Mesangial cell (primary cell): ENCODE measurements around the gene TMEM140. TPM values are rescaled to one million over a fixed set of nuclear protein-coding genes. Genes with fewer than 3 reads are reported as not detected.

Source experiments
- total RNA-seq: library from RNA; depleted of rRNA; stranded (reverse); fragments of >200 nt; gene quantifications from 2 replicates; pipeline ENCODE4 v1.2.3, GENCODE V29; 2015

Gene TMEM140
- 0.33 and 2.0 TPM in 2 replicates for total RNA-seq

DNA sequence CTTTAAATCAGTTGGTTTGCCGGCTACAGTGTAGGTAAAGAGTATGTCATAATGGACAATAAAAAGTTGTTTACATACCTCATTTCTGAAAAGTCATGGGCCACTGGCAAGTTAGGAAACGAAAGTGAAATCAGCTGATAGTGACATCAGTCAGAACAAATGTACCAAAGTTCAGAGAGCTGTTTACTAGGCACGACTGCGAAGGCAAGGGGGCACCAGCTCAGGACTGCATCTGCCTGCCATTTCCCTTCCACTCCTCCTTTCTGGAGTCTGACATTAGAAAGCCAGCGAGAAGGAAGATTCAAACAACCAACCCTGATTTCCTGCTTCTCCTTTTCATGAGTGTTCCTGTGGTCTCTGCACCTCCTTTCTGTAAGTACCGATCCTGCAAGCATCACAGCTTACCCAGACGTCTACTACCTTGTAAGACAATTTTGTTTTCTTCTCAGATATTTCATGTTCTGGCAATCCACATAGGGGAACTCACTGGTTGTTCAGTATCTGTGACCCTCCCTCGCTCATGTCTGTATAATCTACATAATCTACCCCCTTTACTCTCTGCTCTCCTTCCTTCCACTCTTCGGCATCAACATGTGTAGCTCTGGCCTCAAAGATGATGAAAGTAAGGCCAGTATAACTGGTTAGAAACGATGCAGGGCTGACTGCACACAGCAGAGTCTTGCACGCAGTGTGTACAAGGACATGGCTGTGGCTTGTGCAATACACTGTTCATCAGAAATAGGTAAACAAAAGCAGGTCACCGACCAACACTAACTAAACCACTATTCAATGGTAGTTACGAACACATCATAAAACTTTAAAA lies at the start of gene TMEM140:
Gene TMEM140, plus strand, starts transcription at position 174 of the 823 bp plus-strand sequence. CDS start 16,370 bp downstream, outside the sequence.

GRCh38 chr7:135170274-135170997 lies 22.6 kb downstream of the TMEM140 start, which contains the start of gene CYREN:
Gene CYREN (minus strand): TSS chr7:135170707. CDS start chr7:135168922, 1,785 bp downstream.

GRCh38 chr7:135211179-135211945 lies 63.5 kb downstream of the TMEM140 start, which contains the start of gene WDR91:
Gene WDR91 (minus strand): TSS chr7:135211526. CDS start chr7:135211502, 24 bp downstream.

Other genes with a start within 250 kb of the TMEM140 start
- gene AGBL3, start 161.6 kb upstream of the TMEM140 start, total RNA-seq: 0.49 and 0.89 TPM in 2 replicates
- 46.8 and 50.3 TPM in 2 replicates for gene CYREN, start 22.6 kb downstream of the TMEM140 start, total RNA-seq
- 16.1 and 28.3 TPM in 2 replicates for gene WDR91, start 63.5 kb downstream of the TMEM140 start, total RNA-seq
- not detected in 2 replicates for gene STRA8, start 85.8 kb downstream of the TMEM140 start, total RNA-seq